DND-41 (cell line): ENCODE data around the gene KCND3.

Experiments
- ATAC-seq: fragments of 200-7000 bp; cut with Tn5 transposase; 3 replicates; pipeline ENCODE4 v1.9.1; 2021; ENCODE audit warnings: low read depth; ENCODE audit not compliant: insufficient read depth
- DNase-seq: peaks from one replicate; pipeline ENCODE4 v3.0.0-alpha.2; 2020
- H2AFZ ChIP-seq: 2 replicates; pipeline ENCODE4 v1.6.0; 2012; ENCODE audit warnings: low read depth, low read length
- H3K27ac ChIP-seq: 2 replicates; pipeline ENCODE4 v1.5.1; 2012; ENCODE audit warnings: low read length, inconsistent platforms
- H3K27me3 ChIP-seq: fragments of 200-600 bp; sonication (generic); 2 replicates; pipeline ENCODE4 v1.6.0; 2012; ENCODE audit warnings: low read length, mild to moderate bottlenecking, inconsistent platforms; ENCODE audit not compliant: insufficient read depth, poor library complexity
- H3K36me3 ChIP-seq: 2 replicates; pipeline ENCODE4 v1.5.1; 2012; ENCODE audit warnings: low read length, inconsistent platforms; ENCODE audit not compliant: insufficient read depth
- H3K4me1 ChIP-seq: 2 replicates; pipeline ENCODE4 v1.5.1; 2012; ENCODE audit warnings: mild to moderate bottlenecking, low read length; ENCODE audit not compliant: insufficient read depth
- H3K4me2 ChIP-seq: 2 replicates; pipeline ENCODE4 v1.6.0; 2012; ENCODE audit warnings: mild to moderate bottlenecking, moderate library complexity, low read length, inconsistent platforms; ENCODE audit not compliant: insufficient read depth
- H3K4me3 ChIP-seq, 2 experiments: fragments of 200-600 bp in 1 of 2; shearing (Covaris generic) in 1 of 2; 2 replicates each; pipeline ENCODE4 v1.5.1; 2012 to 2016; ENCODE audit warnings: inconsistent platforms in 2 of 2, low read length in 2 of 2, mild to moderate bottlenecking in 2 of 2, low read depth in 1 of 2, moderate library complexity in 1 of 2
- H3K79me2 ChIP-seq: 2 replicates; pipeline ENCODE4 v1.6.0; 2012; ENCODE audit warnings: low read length, inconsistent platforms; ENCODE audit not compliant: insufficient read depth
- H3K9ac ChIP-seq: 2 replicates; pipeline ENCODE4 v1.6.0; 2012; ENCODE audit warnings: low read depth, mild to moderate bottlenecking, inconsistent platforms, low read length, moderate library complexity
- H3K9me3 ChIP-seq: 2 replicates; pipeline ENCODE4 v1.5.1; 2012; ENCODE audit warnings: low read length, moderate library complexity, mild to moderate bottlenecking, inconsistent platforms; ENCODE audit not compliant: insufficient read depth, severe bottlenecking
- H4K20me1 ChIP-seq: 2 replicates; pipeline ENCODE4 v1.6.0; 2012; ENCODE audit warnings: low read length; ENCODE audit not compliant: insufficient read depth
- CTCF ChIP-seq: IDR thresholded peaks from 2 replicates; pipeline ENCODE4 v1.5.1; 2012; ENCODE audit warnings: borderline replicate concordance, low read length, moderate library complexity, mild to moderate bottlenecking; ENCODE audit not compliant: poor library complexity, severe bottlenecking; ENCODE audit errors: extremely low read depth
- EZH2 ChIP-seq: IDR thresholded peaks from 3 replicates; pipeline ENCODE4 v1.6.1; 2012; ENCODE audit warnings: borderline replicate concordance, low read depth, mild to moderate bottlenecking, moderate library complexity, low read length, inconsistent platforms; ENCODE audit not compliant: severe bottlenecking

The KCND3 gene

GRCh38 chr1:111832521-111833155 lies 156.8 kb downstream of the KCND3 start:
- Histone ChIP-seq H3K9ac (no peak overlapping the region), H3K4me1 (no peaks in the 10 kb centered on the region), H3K4me2 (no peak overlapping the region), H2AFZ (no peak overlapping the region), H3K27ac (no peak overlapping the region), H4K20me1 (no peaks in the 10 kb centered on the region), H3K79me2 (no peaks in the 10 kb centered on the region), H3K27me3 (no peaks in the 10 kb centered on the region), H3K9me3 (no peaks in the 10 kb centered on the region), H3K36me3 (no peaks in the 10 kb centered on the region), H3K4me3 (no peak overlapping the region)
- DNase-seq (no peak), ATAC-seq (no peak)
- TF ChIP-seq EZH2 (no peak), CTCF (no peak)

GRCh38 chr1:111831153-111831552 lies 158.3 kb downstream of the KCND3 start:
- Histone ChIP-seq H3K79me2 (no peaks in the 10 kb centered on the region), H2AFZ (no peak overlapping the region), H3K36me3 (no peaks in the 10 kb centered on the region), H3K4me1 (no peaks in the 10 kb centered on the region), H3K9me3 (no peaks in the 10 kb centered on the region), H3K4me2 (no peak overlapping the region), H3K9ac (no peak overlapping the region), H3K27ac (no peak overlapping the region), H3K27me3 (no peaks in the 10 kb centered on the region), H3K4me3 (no peak overlapping the region), H4K20me1 (no peaks in the 10 kb centered on the region)
- no peak for ATAC-seq
- DNase-seq: no peak
- no peak for TF ChIP-seq EZH2
- no peak for TF ChIP-seq CTCF

GRCh38 chr1:111827946-111828345 lies 161.5 kb downstream of the KCND3 start:
- no peaks in the 10 kb centered on the region for H3K4me1 ChIP-seq

More at GRCh38 chr1:111827946-111828345, 161.5 kb downstream of the KCND3 start:
- H3K79me2 ChIP-seq: no peaks in the 10 kb centered on the region
- TF ChIP-seq CTCF (no peak), EZH2 (no peak)
- H2AFZ ChIP-seq: no peak overlapping the region
- no peak for ATAC-seq
- no peak for DNase-seq
- no peak overlapping the region for H3K9ac ChIP-seq
- H3K4me2 ChIP-seq: no peak overlapping the region
- no peaks in the 10 kb centered on the region for H3K27me3 ChIP-seq
- H4K20me1 ChIP-seq: no peaks in the 10 kb centered on the region
- no peak overlapping the region for H3K27ac ChIP-seq
- no peaks in the 10 kb centered on the region for H3K36me3 ChIP-seq
- H3K4me3 ChIP-seq: no peak overlapping the region
- no peaks in the 10 kb centered on the region for H3K9me3 ChIP-seq
